Left renal cortex interstitium (tissue), 4 donors: ENCODE measurements around the gene ZNF768. TPM values are rescaled to one million over a fixed set of nuclear protein-coding genes. Genes with fewer than 3 reads are reported as not detected.
"Not testable (repeated sequence)": the region's sequence is repeated elsewhere in the genome, so short reads cannot be mapped to it uniquely, and the experiment has no call there.

ENCODE experiments used
- DNase-seq, 4 donors: peaks; one replicate each; pipeline ENCODE4 v3.0.0-alpha.2; 2013; ENCODE audit warnings: low read depth in 4 of 4, low spot score in 2 of 4, missing footprints in 1 of 4
- polyA plus RNA-seq, 4 donors: library from polyadenylated mRNA; unstranded; fragments of 120-200 nt; gene quantifications; one replicate each; pipeline ENCODE4 v1.2.1, GENCODE V29; 2013; ENCODE audit not compliant: insufficient read length in 4 of 4

ZNF768 gene
- polyA plus RNA-seq, 4 donors = 47.3 to 73.7 (median 63.8) TPM

DNA sequence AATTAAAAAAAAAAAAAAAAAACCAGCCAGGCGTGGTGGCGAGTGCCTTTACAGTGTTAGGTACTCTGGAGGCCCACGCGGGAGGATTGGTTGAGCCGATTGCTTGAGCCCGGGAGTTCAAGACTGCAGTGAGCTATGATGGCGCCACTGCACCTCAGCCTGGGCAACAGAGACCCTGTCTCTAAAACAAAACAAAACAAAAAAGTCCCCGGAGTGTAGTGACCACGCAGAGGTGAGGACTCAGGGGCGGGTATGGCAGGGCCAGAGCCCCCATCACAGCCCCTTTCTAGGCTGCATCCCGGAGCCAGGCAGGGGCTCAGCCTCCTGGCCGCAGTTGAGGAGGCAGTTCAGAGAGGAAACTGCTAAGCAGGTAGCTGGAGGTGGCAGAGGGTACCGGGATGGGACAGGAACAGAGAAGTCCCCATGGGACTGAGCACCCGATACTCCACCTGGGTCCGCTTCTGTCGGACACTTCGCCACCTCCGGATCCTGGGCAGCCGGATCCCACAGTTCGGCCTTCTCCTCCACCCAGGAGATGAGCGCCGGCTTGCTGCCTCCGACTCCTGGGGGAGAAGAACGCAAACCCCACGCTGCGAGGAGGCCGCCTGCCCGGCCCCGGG lies 7.5 kb upstream of the ZNF768 start:
- DNase-seq = no peak

DNA sequence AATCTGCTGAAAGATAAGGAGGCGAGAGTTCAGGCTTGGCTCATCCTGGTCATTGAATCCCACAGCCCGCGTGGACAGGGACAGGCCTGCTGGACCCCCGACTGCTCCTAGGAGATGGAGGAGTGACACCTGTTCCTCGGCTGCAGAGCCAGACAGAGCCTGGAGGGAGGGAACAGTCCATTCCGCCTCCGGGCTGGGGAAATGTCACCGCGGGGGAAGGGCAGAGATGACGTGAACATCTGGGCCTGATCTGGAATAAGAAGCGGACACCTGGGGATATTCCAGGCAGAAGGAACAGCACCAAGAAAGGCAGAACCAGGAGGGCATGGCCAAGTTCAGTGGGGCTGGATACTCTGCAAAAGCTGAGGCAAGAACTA lies 6.8 kb upstream of the ZNF768 start:
- DNase-seq = no peak

DNA sequence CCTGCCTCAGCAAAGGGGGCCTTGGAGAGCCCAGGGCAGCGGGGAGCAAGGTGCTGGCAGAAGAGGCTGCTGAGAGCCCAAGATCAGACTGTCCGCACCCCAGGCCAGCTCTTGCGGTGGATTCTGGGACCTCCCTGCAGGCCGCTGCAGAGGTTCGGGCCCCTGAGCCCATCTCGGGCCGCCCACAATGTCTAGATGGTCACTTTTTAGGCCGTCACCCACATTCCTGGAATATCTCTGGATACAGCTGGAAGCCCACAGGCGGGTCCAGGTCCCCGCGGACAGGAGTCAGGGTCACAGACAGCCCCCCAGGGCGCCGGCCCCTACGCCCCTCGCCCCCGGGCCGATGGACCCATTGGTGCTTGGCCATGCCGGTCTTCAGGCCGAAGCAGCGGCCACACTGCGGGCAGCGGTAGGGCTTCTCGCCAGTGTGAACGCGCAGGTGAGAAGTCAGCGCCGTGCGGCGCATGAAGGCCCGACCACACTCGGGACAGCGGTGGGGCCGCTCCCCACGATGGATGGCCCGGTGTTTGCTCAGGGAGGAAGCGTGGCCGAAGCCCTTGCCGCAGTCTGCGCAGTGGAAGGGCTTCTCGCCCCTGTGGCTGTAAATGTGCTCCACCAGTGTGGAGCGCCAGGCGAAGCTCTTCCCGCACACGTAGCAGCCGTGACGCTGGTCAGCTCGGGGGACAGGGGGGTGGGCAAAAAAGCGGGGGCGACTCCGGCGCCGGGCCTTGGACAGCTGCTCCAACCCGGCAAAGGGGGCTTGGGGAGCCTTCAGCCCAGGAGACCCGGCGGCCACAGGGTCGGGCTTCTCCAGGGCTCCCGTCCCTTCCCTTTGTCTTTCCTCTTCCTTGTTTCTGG lies 6.1 kb upstream of the ZNF768 start:
- DNase-seq = no peak

DNA sequence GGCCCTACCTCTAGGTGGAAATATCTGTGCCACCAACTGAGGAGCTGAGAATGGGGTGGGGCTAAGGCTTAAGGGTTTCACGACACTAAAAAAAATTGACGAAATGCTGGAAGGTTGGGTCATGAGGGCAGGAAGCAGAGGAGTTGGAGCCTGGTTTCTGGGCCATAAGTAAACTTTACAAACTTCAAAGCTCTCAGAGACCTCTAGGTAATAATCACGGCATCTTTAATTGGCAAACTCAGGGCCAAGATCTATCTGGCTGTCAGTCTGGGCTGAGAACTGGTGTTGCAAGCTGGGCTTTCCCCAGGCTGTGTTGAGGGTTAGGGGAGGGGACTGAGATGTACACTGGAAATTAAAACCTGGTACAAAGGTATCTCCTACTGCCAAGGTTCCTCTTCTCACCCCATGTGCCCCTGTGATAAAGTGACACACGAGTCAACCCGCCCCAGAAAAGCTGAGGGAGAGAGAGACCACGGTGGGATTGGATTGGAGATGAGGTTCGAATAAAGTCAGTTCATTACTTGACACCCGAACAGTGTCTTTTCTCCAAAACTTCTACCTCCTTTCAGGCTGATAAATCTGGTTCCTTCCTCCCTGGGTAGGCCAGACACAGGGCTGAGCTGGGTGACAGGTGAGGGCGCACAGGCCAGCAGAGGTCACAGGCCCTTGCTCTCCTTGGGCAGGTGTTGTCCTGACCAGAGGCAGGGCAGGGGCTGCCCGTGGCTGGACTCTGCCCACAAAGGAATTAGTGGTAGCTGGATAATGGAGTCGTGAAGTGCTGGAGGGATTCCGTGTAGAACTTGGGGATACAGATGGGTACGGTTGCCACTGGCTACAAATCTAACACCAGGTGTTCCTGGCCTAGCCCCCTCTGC lies 4.0 kb upstream of the ZNF768 start:
- DNase-seq = no peak

DNA sequence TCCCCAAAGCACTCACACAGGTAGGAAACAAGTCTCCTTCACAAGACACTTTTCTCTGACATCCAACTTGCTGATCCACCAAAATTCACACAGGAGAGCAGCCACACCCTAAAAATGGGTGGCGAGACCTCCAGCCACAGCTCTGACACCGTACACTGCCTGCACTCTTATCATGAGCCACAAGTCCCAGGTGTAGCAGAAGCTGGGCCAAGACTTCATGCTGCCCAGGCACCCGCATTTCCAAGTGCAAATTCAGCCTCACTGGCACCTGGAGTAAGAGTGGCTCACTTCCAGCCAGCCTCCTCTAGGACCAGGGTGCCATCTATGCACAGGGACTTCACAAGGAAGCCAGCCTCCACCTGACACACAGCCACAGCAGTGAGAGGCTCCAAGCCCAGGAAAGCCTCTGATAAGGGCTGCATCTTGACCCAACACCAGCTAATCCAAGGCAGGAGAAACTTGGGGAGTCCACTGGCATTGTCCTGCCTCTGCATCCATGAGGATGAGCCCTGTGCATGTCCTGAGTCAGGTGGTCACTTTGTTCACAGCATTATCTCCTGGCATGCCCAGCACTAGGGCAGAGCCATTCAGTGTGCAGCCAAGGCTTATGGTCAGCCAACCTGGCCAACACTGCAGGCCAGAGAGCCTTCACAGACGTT lies 2.6 kb upstream of the ZNF768 start:
- DNase-seq = no peak

DNA sequence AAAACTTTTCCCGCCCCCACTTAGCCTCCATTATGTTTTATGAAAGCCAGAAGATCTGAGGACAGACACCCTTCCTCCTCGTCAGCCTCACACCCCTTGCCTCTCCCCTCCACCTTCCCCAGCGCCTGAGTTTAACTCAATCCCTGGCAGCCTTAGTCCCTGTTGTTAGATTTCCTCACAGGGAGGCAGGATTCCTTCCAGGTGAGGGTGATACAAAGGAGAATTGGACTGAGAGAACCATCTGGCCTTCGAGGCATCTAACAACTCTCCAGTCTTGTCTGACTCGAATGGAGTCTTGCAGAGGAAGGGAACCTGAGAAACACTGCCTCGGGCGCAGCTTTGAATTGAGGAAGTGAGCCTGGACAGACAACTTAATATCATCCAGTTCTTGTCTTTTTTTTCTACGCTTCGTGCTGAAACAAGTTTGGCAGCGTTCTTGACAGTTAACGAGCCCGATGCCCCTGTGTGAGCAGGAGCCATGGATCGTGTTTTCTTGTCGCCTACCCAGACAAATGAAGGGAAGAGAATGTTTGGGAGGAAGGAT lies 1.3 kb upstream of the ZNF768 start:
- DNase-seq = no peak

DNA sequence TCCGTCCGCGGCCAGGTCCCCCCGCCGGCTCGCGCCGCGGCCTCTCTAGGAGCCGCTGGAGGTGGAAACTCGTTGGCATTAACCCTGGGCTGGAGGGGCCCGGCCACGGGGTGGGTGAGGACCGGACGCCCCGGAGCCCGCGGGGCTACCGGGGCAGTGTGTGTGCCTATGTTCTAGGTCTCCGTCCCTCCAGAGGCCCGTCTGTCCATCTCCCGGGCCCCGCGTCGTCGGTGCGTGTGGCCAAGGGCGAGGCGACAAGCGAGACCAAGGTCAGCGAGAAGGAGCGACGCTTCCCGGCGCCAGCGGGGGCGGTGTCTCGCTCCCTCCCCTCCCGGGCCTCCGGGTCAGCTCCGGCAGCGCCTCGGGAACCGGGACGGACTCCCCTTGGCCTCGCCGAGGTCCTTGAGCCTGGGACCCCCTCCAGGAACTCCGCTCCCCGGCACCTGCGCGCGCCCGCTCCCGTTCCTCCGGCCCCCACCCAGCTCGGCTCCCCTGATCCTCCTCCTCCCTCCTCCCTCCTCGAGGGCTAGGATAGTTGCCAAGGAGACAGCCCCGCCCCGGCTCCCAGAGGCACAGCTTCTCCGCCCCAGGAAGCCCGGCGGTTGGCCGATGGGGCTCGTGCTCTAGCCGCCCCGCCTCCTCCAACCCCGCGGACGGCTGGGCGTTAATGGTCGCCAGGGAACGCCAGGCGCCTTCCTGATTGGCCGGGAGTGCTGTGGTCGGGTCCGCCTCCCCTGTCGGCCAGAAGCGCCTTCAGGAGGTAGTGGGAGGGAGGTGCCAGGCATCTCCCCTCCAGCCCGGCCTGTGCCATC lies 663 bp upstream of the ZNF768 start:
- DNase-seq = peak; percentile 93 to 98 (median 96)

DNA sequence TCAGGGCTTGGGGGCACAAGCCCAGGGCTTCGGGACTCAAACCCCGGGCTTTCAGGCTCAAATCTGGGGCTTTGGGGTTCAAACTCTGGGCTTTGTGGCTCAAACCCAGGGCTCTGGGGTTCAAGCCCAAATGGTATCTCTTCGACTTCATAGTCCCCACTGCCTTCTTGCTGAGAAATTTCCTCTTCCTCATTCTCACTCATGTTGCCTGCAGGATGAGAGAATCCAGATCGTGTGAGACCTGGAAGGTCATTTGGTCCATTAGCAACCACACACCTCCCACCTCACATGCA lies 576 bp downstream of the ZNF768 start:
- DNase-seq = no peak

DNA sequence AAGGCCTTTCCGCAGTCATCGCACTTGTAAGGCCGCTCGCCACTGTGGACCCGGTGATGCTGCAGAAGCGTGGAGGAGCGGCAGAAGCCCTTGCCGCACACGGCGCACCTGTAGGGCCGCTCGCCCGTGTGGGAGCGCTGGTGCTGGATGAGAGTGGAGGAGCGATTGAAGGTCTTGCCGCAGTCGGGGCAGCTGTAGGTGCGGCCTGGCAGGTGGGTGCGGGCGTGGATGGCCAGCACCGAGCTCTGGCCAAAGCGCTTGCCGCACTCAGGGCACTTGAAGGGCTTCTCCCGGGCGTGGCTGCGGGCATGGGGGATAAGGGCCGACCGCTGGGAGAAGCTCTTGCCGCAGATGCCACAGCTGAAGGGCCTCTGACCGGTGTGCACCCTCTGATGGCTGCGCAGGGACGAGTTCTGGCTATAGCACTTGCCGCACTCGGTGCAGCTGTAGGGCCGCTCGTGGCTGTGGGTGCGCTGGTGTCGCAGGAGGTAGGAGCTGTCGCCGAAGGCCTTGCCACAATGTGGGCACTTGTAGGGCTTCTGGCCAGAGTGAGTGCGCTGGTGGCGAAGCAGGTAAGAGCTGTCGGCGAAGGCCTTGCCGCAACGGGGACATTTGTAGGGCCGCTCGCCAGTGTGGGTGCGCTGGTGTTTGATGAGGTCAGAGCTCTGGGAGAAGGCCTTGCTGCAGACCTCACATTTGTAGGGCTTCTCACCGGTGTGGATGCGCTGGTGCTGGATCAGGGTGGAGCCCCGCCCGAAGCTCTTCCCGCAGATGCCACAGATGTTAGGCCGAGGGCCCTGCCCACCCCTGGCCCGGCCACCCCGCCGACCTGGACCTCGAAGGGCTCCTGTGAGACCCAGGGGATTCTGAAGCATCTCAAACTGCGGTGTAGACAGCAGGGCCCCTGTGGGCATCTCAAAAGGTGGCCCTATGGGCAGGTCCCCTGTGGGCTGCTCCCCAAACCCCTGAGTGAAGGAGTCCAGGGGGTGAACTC lies 1.5 kb downstream of the ZNF768 start:
- DNase-seq = no peak

DNA sequence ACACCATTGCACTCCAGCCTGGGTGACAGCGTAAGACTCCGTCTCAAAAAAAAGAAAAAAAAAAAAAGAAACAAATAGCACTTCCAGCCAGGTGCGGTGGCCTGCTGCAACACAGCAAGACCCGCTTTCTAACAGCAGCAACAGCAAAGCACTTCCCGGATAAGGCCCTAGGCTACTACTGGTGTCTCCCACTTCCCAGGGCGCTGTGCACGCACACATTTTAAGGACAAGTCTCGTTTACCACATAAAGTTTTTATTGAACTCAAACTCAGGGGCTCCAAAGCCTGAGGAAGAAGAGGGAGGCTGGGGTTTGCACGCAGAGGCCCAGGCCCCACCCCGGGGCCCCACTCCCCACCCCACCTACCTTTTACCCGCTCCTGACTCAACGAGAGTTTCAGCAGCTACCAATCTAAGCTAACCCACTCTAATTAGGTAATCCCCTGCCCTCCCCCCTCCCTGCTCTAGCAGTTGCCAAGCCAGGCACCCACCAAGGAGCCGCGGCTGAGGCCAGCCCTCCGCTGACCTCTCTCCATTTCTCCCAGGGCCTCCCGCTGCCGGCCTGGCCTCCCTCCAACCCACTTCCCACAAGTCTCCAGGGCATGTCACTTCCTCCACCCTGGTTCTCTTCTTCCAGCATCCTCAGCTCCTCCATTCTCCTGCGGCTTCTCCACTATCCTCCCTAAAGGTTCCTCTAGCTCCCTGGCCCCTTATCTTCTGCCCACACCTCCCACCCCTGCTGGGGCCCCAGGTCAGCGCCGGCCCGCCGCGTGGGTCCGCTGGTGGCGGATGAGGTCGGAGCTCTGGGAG lies 2.4 kb downstream of the ZNF768 start:
- DNase-seq = no peak

DNA sequence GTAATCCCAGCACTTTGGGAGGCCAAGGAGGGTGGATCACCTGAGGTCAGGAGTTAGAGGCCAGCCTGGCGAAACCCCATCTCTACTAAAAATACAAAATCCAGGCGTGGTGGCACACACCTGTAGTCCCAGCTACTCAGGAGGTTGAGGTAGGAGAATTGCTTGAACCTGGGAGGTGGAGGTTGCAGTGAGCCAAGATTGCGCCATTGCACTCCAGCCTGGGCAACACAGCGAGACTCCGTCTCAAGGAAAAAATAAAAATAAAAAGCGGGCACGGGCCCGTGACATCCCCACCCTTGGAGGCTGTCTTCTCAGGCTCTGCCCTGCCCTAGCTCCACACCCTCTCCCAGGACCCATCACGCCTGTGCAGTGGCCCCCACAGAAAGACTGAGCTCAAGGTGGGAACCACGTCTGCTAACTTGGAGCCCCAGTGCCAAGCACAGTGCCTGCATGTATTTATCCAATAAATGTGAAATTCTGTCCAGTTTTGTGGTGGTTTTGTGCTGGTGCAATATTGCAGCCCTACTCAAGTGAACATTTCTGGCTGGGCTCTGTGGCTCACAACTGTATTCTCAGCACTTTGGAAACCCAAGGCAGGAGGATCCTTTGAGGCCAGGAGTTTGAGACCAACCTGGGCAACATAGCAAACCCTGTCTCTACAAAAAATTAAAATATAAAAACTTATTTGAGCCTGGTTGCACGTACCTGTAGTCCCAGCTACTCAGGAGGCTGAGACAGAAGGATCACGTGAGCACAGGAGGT lies 3.5 kb downstream of the ZNF768 start:
- DNase-seq = not testable (repeated sequence)

DNA sequence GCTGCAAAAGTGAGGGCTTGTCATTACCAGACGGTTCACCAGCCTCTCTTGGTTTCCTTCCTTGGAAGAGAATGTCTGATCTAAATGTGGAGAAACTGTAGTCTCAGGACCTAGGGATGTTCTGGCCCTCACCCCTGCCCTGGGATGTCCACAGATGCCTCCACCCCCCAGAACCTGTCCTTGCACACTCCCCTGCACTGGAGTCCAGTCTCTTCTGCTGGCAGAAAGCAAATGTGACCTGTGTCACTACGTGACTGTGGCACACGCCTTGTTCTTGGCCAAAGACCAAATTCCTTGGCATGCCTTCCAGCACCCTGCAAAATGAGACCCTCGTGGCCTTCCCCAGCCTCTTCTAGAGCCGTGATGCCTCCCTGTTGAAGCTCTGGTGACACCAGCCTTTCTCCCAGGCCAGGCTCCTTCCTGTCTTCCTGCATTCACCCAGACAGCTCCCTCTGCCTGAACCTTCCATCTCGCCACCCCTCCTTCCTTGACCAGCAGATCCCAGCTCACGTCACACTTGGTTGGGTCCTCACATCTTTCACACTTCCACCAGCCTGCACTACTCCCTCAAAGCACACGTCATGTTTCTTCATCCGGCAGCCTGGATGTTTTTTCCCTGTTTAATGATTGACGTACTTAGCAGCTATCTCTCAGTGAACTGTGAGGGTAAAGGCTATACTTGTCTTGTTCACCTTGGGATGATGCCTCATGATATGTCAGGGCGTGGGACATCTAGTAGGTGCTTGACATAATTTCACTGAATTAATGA lies 4.3 kb downstream of the ZNF768 start:
- DNase-seq = no peak

DNA sequence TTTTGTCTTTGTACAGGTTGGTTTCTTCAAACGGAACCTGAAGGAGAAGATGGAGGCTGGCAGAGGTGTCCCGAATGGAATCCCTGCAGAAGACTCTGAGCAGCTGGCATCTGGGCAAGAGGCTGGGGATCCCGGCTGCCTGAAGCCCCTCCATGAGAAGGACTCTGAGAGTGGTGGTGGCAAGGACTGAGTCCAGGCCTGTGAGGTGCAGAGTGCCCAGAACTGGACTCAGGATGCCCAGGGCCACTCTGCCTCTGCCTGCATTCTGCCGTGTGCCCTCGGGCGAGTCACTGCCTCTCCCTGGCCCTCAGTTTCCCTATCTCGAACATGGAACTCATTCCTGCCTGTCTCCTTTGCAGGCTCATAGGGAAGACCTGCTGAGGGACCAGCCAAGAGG lies 4.9 kb downstream of the ZNF768 start:
- no peak for DNase-seq

DNA sequence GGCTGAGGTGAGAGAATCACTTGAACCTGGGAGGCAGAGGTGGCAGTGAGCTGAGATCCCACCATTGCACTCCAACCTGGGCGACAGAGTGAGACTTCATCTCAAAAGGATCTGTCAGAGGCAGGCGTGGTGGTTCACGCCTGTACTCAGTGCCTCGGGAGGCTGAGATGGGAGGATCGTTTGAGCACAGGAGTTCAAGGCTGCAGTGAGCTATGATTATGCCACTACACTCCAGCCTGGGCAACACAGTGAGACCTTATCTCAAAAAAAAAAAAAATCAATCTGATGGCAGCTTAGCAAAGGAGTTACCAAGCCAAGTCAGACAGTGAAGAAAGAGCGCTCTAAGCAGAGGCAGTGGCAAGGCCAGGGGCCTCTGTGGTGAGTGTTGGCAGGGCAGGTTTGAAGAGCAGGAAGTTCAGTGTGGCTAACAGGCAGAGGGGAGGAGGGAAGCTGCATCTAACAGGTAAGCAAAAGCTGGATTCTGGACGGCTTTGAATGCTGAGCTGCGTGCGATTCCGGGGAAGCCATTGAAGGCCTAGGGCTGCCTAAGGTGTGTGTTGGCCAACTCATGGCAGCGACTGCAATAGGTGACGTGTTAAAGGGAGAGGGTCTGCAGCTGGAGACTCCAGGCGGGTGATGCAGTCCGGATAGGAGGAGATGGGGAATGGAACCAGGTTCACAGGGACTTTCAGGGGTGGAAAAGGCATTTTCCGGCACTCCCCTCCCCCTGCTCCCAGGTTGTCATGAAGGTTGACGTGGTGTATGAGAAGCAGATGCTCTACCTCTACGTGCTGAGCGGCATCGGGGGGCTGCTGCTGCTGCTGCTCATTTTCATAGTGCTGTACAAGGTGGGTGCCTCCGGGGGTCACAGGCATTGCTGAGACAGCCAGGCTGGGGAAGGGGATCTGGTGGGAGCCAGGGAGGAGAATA lies 7.0 kb downstream of the ZNF768 start:
- no peak for DNase-seq

DNA sequence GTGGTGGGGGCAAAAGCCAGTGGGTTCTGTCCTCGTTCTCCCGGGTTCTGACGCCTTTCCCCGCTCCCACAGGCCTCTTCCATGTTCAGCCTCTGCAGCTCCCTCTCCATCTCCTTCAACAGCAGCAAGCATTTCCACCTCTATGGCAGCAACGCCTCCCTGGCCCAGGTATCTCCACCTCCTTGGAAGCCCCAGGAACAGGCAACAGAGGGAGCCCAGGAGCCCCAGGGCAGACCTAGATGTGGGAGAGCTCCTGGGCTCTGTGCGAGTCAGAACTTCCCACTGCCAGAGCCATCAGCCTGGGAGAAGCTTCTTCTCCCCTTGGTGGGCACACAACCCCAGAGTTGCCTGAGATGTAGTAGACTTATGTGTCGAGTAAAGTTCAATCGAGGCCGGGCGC lies 7.8 kb downstream of the ZNF768 start:
- DNase-seq = no peak
